ENCODE data around the gene LAMA3. TPM values are rescaled to one million over a fixed set of nuclear protein-coding genes. Genes with fewer than 3 reads are reported as not detected.

The LAMA3 gene, protein sequence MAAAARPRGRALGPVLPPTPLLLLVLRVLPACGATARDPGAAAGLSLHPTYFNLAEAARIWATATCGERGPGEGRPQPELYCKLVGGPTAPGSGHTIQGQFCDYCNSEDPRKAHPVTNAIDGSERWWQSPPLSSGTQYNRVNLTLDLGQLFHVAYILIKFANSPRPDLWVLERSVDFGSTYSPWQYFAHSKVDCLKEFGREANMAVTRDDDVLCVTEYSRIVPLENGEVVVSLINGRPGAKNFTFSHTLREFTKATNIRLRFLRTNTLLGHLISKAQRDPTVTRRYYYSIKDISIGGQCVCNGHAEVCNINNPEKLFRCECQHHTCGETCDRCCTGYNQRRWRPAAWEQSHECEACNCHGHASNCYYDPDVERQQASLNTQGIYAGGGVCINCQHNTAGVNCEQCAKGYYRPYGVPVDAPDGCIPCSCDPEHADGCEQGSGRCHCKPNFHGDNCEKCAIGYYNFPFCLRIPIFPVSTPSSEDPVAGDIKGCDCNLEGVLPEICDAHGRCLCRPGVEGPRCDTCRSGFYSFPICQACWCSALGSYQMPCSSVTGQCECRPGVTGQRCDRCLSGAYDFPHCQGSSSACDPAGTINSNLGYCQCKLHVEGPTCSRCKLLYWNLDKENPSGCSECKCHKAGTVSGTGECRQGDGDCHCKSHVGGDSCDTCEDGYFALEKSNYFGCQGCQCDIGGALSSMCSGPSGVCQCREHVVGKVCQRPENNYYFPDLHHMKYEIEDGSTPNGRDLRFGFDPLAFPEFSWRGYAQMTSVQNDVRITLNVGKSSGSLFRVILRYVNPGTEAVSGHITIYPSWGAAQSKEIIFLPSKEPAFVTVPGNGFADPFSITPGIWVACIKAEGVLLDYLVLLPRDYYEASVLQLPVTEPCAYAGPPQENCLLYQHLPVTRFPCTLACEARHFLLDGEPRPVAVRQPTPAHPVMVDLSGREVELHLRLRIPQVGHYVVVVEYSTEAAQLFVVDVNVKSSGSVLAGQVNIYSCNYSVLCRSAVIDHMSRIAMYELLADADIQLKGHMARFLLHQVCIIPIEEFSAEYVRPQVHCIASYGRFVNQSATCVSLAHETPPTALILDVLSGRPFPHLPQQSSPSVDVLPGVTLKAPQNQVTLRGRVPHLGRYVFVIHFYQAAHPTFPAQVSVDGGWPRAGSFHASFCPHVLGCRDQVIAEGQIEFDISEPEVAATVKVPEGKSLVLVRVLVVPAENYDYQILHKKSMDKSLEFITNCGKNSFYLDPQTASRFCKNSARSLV (N-terminal part only)
- 2.4 and 2.8 TPM in 2 replicates for total RNA-seq

DNA sequence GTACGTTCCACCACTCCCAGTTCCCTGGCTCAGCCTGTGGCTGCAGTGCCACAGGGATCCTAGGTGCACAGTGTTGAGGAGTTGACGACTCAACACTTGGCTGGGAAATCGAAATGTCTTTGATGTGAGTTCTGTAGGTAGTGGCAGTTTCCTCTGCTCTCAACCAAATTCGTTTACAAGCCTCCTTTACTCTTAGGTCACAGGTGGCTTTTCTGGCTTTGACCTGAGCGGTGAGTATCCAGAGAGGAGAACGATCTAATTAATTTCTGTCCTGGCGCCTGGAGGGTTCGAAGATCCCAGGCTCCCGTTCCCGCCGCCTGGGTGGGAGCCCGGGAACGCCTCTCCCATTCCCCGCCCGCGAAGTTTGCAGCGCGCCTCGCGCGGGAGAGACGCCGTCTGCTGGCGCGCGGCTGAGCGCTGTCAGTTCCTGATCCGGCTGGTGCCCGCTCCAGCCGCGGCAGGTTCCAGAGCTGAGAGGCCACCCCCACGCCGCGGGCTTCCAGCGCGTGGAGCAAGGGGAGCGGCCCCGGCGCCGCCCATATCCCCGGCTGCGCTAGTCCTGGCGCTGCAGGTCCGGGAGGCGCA, at the start of gene LAMA3:
Gene LAMA3 (plus strand): TSS at position 423 of the 585 bp plus-strand sequence. CDS start 231 bp downstream, outside the sequence.
- DNase-seq (ENCODE audit: low read depth in 2 of 2), result peak; percentile 60 to 69

DNA sequence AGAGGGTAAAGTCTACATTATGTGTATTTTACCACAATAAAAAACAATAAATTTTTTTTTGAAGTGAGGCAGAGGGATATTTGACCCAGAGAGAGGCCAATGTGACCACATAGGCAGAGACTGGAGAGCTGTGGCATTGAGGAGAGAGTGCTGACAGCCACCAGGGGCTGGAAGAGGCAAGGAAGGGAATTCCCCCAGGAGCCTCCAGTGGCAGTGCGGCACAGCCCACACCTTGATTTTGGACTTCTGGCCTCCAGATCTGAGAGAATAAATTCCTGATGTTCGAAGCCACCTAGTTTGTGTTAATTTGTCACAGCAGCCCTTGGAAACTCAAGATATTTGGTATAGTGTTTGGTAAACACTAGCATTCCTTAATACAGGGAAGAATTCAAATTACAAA, 49.2 kb upstream of the LAMA3 start:
- DNase-seq (ENCODE audit: low read depth in 2 of 2), result no peak

DNA sequence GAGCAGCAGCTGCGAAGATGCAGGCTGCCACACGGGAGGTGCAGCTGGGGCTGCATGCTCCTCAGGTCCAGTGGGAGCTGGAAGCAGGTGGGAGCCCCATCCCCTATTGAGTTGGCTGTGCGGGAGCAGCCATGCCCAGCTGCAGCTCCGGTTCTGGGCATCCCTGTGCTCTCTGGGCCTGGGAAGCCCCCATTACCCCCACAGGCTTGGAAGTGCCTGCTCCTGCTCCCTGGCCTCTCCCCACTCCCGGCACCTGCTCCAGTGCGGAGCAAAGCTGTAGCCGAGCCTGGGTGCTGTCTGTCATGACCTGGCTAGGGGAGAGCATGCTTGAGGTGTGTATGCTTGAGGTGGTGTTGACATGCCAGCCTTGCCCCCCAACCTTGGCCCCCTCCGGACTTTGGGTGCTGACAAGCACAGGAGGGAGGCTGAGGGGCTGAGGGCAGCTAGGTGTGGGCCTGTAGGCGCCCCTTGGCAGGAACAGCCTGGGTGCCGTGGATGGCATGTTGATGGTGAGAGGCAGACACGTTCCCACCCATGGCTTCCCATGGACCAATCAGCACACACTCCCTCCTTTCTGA, 48.0 kb upstream of the LAMA3 start:
- DNase-seq (ENCODE audit: low read depth in 2 of 2), result no peak

DNA sequence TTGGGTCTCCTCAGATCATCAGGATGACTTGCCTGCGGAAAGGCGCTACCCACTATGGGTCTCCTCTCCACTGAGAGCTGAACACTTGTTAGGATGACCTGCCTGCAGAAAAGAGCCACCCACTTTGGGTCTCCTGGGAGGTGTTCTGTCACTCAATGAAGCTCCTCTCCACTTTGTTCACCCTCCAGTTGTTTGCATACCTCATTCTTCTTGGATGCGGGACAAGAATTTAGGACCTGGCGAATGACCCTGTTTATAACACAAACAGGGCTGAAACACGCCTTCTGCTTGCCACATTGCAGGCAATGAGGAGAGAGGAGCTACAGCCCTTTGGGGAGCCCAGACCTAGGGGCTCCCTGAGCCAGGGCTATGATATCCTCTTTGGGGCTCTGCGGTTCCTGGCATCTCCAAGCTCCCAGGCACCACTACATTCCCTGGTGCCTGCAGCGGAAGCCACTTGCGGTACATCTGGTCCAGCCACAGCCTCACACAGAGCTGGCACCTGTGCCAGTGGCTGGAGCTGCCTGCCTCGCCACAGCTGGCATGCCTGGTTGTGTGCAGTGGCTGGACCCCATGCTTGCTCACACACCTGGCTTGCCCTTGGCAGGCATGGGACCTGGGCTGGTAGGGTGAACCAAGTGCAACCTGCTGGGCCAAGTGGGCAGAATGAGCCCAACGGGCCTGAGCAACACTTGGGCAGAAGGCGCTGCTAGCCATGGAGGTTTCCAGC, 47.2 kb upstream of the LAMA3 start:
- DNase-seq (ENCODE audit: low read depth in 2 of 2), result no peak

DNA sequence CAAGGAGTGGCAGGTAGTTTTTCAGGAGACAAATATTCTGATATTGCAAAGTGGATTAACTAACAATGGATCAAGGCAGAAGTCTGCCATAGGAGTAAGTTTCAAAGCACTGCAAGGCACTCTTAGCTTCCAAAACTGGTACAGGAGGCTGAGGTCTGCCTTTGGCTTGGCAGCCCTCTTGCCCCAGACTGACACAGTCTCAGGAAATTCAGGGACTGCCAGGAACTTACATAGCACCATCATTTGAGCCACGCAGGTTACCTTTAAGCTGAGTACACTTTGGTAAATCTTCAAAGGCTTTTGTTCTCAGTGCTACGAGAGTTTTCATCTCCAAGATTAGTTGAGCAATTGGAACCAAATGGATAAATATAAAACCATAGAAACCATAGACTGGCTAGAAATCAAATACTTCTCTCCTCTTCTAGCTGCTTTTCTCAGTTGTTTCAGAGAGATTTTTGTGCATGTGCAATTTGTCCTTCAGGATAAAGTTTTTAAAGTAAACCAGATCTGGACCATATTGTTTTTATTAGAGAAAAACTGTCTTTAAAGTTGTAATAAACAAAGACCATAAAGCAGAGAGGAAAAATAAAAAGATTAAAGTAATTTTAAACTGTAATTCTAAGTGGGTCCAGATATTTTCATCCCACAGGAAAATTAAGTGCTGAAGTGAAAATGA, 45.3 kb upstream of the LAMA3 start:
- no peak for DNase-seq (ENCODE audit: low read depth in 2 of 2)

DNA sequence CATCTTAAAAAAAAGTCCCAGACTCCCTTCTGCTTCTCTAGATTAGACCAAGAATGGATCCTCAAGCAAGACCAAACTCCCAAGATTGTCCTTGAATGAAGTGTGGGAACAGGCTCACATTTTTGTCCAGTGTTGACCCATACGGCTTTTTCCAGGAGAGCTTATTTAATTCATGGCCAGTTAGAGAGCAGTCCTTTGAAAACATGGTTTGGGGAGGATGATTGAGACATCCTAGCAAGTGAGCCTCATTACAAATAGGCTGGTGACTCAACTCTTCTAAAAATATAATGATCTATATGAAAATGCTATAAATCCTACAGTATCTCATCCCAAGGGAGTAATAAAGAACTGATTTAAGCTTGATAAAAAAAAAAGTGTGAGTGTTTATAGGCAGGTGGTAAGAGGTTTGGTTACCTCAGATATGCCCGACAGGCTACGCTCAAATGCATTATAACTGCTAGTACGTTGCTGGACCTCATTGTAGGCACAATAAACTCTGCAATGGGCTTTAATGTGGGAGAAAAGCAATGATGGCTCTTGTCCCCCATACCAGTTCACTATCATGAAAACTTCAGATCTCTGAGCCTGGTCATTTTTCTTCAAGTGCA, 43.6 kb upstream of the LAMA3 start:
- DNase-seq (ENCODE audit: low read depth in 2 of 2), result no peak

DNA sequence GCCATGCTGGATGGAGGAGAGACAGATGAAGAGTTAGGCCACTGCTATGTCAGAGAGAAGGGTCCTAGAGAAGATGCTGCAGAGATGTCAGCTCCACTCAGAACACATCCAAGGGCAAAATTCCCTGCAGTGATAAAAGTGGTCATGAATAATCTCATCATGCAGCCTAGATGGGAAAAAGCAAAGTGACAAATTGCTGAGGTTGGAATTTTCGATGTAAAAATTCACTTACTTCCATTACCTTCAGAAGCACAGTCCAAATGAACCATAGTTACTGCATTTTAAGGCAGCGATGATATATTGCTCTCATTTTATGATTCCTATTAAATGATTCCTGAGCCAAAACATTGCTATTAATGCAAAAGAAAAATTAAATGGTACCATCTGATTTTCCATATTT, 43.0 kb upstream of the LAMA3 start:
- DNase-seq (ENCODE audit: low read depth in 2 of 2), result no peak

DNA sequence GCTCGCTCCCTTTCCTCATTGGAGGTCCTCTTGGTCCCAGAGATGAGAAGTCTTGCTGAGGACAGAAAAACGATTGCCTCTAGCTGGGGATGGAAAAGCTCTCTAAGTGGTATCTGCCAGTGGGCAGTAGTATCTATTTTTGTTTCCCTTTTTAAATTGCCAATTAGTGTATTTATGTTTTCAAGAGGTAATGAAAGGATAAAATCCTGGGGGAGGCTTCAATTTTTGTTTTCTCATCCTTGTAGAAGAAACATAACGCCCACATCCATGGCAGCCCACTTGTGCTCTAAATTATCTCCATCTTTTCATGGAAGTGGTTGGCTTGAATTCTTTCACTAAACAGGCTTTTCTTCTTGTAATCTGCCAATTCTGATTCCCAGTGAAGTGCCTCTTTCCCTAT, 40.8 kb upstream of the LAMA3 start:
- no peak for DNase-seq (ENCODE audit: low read depth in 2 of 2)

DNA sequence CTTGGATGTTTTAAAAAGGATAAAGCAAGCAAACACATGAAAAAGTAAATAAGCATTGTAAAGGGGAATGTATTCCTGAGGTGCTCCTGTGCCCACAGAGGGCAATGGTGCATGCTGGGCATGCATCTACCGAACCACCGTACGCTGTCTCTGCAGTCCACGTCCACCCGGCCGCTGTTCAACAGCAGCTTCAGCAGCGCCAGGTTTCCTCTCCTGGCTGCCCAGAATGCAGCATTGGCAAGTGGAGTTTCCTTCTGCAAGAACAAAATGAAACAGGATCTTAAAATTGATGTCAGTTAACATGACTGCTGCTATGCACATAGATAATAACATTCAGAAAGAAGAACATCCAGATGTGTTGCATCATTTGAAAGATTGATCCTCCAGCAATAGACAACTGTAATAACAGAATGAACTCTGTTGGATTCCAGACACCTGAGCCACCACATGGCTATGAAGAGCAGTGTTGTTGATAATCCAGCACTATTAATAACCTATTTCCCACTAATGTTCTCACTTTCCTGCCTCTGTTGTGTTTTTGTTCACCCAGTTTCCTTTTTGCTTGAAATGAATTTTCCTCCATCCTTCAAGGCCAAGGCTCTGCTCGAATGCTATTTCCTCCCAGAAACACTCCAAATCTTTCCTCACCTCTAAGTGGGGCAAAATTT, 40.2 kb upstream of the LAMA3 start:
- DNase-seq (ENCODE audit: low read depth in 2 of 2), result peak; percentile 28 to 64

DNA sequence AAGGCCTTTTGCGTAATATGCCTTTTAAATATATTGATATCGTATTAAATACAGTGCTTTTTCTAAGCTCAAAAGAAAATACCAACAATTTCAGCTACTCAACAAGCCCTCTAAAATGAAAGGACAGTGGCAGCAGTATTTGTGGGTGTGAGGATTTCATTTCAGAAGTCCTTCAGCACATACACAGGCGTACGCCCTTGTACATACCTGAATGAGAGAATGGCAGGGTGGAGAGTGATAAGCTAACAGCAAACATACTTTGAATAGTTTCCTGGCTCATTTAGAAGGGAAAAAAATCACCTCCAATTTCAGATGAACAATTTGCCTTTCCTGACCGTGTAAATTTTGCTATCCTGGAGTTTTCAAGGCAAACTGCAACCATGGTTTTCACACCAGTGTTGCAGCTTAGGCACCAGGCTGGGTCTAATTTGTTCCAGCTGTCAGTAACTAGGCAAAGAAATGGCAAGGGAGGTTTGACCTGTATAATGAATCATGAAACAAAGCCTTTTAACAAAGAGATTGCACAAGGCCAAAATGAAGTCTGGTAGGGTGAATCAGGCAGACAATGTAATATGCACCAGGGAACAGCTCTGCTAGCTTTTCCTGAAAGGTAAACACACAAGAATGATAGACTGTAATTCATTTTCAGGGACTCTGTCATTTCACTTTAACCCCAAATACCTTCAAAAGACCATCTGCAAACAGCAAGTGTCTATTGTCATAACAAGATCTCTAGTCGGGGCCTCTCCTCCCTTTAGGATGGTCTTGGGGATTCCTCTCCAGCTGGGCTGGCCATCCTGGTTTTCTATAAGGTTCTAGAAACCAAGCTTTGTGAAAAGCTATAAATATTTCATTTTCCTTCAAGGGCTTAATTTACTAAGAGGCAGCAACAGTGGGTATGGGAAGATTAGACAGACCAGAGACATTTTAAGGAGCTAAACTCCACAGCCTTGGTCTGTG, 38.0 kb upstream of the LAMA3 start:
- DNase-seq (ENCODE audit: low read depth in 2 of 2), result peak; percentile 34 to 69

DNA sequence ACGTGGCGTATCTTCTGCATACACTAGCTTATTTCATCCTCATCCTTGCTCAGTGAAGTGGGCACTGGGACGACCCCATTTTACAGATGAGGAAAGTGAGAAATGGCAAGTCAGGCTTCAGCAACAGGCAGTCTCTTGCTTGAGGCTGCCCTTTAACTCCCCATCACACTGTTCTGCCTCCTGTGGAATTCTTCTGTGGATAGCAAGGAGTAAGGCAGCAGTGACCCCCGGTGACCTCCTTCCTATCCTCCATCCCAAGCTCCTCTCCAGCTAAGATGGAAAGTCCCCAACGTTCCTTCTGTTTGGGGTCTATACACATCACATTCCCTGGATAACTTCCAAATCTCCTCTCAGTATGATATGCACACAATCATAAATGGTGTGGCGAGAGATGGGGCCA, 37.0 kb upstream of the LAMA3 start:
- no peak for DNase-seq (ENCODE audit: low read depth in 2 of 2)

DNA sequence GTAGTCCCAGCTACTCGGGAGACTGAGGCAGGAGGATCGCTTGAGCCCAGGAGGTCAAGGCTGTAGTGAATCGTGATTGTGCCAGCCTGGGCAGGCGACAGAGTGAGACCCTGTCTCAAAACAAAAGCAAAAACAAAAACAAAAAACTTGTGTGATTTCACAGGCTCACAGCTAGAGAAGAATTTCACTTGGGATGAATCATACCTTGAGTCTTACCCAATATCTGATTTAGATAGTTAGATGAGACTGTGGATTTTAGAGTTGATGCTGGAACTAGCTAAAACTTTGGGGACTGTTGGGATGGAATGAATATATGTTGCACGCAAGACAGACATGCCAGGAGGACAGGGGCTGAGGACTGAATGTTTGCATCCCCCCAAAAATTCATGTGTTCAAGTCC, 31.0 kb upstream of the LAMA3 start:
- DNase-seq (ENCODE audit: low read depth in 2 of 2), result no peak

DNA sequence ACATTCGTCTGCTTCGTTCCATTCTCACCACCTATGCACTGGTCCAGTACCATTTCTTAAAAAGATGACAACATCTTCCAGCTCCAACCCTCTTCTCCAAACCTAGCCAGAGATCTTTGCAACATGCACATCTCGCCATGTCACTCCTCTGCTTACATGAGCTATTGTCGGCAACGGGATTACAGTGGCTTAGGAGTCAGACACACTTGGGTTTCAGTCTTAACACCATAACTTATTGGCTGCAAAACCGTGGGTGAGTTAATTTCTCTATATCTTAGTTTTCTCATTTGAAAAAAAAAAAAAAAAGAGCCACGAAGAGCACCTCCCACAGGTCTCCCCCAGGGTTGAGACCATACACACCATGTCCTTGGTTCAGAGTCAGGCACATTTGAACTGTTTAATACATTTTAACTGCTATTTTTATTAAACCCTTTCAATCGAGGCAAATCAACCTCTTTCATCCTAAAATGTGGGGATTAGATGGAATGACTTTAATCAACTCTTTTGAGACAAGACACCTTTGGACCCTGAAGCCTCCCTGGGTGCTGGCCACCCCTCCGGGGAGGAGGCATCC, 27.4 kb upstream of the LAMA3 start:
- no peak for DNase-seq (ENCODE audit: low read depth in 2 of 2)

DNA sequence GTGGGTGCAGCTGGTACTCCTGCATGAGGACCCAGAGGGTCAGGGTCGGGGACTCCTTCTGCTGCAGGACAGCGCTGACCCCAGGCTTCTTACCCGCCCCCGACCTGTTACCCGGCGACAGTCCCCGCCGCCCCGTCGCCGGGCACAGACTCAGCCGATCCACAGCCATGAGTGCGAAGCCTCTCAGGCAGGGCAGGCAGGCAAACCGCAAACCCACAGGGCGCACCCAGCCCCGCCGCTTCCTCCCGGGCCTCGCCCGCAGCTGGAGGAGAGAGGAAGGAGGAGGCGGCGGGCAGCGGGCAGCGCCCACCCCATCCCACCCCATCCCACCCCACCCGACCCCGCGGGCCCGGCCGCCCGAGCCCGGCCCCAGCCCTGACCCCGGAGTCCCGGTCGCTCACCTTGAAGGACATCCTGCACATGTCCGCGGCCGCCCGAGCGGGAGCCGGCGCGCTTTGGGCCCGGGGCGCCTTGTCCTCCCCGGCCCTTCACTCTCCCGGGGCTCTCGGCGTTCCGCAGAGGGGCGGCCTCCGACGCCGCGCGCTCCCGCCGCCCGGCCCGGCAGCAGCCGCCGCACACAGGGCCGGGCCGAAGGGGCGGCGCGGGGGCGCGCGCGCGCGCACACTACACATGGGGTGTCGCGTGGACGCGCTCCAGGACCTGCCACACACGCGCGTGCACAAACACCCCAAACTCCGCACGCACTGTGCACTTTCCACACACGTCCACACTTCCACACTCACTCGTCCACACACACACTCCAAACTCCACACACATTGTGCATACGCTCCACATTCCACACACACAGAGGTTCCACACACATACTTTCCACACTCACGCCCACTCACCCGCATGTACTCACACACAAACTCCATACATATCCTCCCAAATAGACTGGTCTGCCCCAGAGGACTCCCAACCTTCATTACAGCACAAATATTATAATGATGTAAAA, 26.7 kb upstream of the LAMA3 start, which contains the start of gene ANKRD29:
Gene ANKRD29 (minus strand): TSS at position 603 of the 955 bp plus-strand sequence. CDS start 181 bp downstream, at position 422.
- peak; percentile 16 to 43 for DNase-seq (ENCODE audit: low read depth in 2 of 2)

DNA sequence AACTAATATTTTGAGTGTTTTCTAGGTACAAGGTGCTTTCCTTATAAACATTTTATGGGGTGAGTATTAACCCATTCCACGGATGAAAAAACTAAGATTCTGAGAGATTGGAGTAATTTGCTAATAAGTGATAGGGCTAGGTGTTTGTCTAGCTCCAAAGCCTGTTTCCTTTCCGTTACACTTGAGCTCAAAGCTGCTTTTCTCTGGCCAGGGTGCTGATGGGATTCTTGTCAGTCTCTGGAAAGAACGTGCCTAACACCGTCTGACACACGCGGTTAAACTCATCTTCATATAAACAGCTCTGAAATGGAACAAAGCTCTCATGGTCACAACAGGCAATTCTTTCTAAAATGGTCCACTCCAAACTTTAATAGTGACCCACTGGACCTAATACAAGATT, 24.6 kb upstream of the LAMA3 start:
- peak in 1 of 2 donors; percentile 23 for DNase-seq (ENCODE audit: low read depth in 2 of 2)

DNA sequence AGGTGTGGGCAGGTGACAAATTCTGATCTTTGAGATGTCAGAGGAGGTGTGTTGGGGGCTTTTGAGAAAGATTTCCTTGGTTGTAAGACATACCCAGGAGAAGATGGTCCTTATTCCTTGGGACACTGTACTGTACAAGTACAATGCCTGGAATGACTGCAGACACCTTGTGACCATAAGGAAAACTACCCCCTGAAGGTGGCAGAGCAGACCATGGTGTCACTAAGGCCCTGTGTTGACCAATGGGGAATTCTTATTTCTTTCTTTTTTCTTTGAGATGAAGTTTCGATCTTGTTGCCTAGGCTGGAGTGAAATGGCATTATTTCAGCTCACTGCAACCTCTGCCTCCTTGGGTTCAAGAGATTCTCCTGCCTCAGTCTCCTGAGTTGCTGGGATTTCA, 22.1 kb upstream of the LAMA3 start:
- no peak for DNase-seq (ENCODE audit: low read depth in 2 of 2)

Measured in lung microvascular endothelial cell (primary cell).